ENCODE results near the gene TBATA.
"Not testable (repeated sequence)": the region's sequence is repeated elsewhere in the genome, so short reads cannot be mapped to it uniquely, and the experiment has no call there.

The TBATA gene

DNA sequence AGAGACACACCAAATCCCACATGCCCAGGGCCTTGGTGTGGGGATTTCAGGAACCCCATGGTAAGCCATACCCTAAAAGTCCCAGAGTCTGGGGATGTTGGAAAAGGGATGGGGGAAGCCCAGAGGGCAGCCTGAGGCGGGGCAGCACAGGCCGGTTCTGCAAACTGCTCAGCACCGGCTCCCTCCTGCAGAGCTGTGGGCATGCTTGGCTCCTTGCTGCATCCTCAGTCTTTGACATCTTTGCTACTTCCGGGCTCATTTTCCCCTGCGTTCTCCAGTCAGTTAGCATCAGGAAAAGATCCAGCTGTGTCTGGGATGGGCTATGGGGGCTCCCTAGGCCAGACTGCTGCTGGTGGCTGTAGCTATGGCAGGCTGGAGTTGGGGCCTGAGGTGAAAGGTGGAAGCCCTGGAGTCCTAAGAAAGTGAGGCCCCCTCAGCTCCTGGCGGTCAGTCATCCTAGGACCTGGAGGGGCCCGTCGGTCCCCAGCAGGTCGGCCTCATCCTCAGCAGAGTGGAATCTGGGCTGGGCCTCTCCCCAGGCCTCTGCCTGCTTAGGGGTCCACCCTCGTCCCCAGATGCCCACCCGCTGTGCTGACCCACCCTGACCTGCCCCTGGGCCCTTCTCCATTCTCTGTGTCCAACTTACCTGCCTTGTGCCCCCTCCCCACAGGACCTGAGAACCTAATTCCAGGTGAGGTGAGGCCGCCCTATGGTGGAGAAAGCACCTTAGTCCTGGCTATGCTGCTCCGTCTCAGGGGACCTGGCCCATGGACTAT is 9.3 kb downstream of the TBATA start:
- Histone ChIP-seq H3K9ac (ENCODE audit: low read length) (no peak overlapping the region), H3K36me3 (ENCODE audit: insufficient read depth, low read length) (no peaks in the 10 kb centered on the region), H3K4me1 (ENCODE audit: insufficient read depth, low read length) (no peaks in the 10 kb centered on the region)

DNA sequence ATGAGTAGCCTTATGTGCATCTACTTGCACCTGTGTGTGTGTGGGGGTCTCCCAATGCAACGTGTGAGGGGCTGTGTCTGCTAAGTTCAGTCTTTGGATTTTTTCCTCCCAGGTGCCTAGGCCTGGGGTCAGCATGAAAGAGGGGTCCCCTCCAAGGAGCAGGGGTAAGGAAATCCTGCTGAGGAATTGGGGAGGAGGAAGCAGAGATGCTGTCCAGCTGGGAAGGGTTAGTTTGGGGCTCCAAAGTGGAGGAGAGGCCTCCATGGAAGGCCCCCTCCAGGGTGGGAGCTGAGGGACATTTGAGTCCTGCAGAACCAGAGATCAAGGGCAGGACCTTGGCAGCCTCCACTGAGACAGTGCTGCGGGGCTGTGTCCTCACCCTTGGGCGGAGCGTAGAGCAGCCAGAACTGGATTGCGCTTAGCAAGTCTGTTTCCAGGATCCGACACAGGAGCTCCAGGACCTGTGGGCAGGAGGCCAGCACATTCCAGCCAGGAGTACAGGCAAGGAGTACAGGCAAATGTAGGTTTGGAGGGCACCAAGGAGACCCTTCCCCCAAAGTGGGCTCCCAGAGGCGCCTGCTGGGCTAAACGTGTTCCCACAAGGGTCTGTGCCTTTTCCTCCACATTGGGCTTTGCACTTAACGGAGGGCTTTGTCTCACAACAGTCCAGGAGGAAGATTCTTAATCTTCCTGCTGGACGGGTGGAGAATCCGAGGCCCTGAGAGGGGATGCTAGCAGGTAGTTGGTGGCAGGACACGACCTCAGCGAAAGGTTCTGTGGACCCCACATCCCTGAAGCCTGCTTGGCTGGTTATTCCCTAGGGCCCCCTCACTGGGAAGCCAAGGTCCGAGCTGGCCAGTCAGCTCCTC is 10.1 kb downstream of the TBATA start:
- H3K27ac ChIP-seq (ENCODE audit: low read depth, low read length), result no peak overlapping the region
- no peaks in the 10 kb centered on the region for H3K9me3 ChIP-seq (ENCODE audit: low read length)
- H3K27me3 ChIP-seq (ENCODE audit: control insufficient read depth in 1 of 2, insufficient read depth in 2 of 2, low read length in 2 of 2), result no peaks in the 10 kb centered on the region
- H3K4me1 ChIP-seq (ENCODE audit: insufficient read depth, low read length), result no peaks in the 10 kb centered on the region
- no peak overlapping the region for H3K4me3 ChIP-seq (ENCODE audit: low read depth in 1 of 2, low read length in 2 of 2)
- H3K36me3 ChIP-seq (ENCODE audit: insufficient read depth, low read length), result no peaks in the 10 kb centered on the region
- H3K9ac ChIP-seq (ENCODE audit: low read length), result no peak overlapping the region

More for the DNA sequence above, 9.3 kb downstream of the TBATA start:
- H3K27me3 ChIP-seq (ENCODE audit: control insufficient read depth in 1 of 2, insufficient read depth in 2 of 2, low read length in 2 of 2), result no peaks in the 10 kb centered on the region
- H3K4me3 ChIP-seq (ENCODE audit: low read depth in 1 of 2, low read length in 2 of 2), result no peak overlapping the region
- no peaks in the 10 kb centered on the region for H3K9me3 ChIP-seq (ENCODE audit: low read length)
- no peak overlapping the region for H3K27ac ChIP-seq (ENCODE audit: low read depth, low read length)

DNA sequence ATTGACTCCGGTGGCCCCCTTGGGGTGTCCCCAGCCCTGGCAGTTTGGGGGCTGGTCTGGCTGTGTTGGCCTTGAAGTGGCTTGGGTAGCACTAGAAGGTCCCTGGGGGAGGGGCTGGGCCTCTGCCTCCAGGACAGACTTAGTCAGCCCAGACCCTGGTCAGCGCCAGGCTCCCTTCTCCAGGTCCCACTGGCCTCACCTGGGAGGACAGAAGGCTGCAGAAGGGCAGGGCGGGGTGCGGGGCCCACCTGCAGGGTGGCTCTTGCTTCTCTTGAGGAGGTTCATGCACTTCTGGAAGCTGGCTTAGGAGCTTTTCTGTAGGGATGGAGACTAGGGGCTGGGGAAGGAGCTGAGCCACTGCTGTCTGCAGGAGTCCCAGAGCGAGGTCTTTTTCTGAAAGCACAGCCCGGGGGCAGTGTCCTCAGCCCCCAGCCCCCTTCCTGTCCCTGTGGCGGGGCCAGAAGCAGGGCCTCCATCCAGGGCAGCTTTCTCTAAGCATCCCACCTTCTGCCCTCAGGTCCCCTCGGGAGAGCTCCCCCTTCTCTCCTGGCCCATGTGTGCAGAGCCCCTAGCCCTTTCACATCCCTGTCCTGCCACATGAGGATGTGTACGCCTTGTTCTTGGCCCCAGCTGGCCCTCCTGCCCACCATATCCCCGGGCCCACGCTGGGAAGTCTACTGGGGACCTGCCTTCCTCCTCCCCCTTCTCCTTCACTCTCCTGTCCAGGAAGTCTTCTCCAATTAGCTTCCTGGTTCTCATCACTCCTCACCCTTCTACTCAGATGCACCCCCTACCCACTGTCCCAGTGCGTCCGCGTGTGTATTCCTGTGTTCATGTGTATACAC is 11.0 kb downstream of the TBATA start:
- H3K27me3 ChIP-seq (ENCODE audit: control insufficient read depth in 1 of 2, insufficient read depth in 2 of 2, low read length in 2 of 2), result no peaks in the 10 kb centered on the region
- H3K4me1 ChIP-seq (ENCODE audit: insufficient read depth, low read length), result no peaks in the 10 kb centered on the region
- no peaks in the 10 kb centered on the region for H3K9me3 ChIP-seq (ENCODE audit: low read length)
- H3K4me3 ChIP-seq (ENCODE audit: low read depth in 1 of 2, low read length in 2 of 2), result no peak overlapping the region
- no peak overlapping the region for H3K27ac ChIP-seq (ENCODE audit: low read depth, low read length)
- no peaks in the 10 kb centered on the region for H3K36me3 ChIP-seq (ENCODE audit: insufficient read depth, low read length)
- H3K9ac ChIP-seq (ENCODE audit: low read length), result no peak overlapping the region

DNA sequence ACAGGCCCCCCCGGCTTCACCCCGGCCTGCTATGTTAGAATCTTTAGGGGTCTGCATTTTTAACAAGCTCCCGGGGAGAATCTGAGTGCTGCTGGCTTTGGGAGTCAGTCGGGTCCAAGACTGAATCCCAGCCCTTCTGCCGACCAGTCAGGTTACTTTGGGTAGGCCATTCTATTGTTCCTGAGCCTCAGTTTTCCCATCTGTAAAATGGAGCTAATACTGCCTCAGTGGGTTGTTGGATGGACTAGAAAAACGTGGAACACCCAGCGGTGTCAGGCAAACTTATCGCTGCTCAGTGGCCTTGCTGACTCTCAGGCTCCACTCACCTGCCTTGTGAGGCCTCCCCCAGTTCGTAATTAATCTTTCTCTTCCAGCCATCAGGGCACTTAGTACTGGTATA is 11.7 kb downstream of the TBATA start:
- no peaks in the 10 kb centered on the region for H3K9me3 ChIP-seq (ENCODE audit: low read length)
- no peaks in the 10 kb centered on the region for H3K4me1 ChIP-seq (ENCODE audit: insufficient read depth, low read length)
- no peak overlapping the region for H3K27ac ChIP-seq (ENCODE audit: low read depth, low read length)
- no peak overlapping the region for H3K9ac ChIP-seq (ENCODE audit: low read length)
- H3K36me3 ChIP-seq (ENCODE audit: insufficient read depth, low read length), result no peaks in the 10 kb centered on the region
- no peak overlapping the region for H3K4me3 ChIP-seq (ENCODE audit: low read depth in 1 of 2, low read length in 2 of 2)
- H3K27me3 ChIP-seq (ENCODE audit: control insufficient read depth in 1 of 2, insufficient read depth in 2 of 2, low read length in 2 of 2), result no peaks in the 10 kb centered on the region

DNA sequence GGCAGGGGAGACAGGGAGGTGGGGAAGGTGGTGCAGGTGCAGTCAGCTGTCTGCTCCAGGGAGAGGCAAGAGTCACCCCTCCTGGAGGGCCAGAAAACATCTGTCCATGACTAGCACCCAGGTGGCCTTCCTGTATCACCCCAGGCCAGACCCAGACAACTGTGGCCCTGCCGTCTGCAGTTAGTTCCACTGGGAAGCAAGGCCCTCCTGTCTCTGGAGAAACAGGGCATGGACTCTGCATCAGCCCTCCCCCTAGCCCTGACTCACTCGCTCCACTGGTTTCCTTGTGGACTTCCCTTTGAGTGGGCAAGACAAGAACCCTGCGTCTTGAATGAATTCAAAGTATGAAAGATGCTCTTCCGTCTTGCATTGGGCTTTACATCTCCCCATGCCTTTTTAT is 12.6 kb downstream of the TBATA start:
- no peak overlapping the region for H3K9ac ChIP-seq (ENCODE audit: low read length)
- H3K27me3 ChIP-seq (ENCODE audit: control insufficient read depth in 1 of 2, insufficient read depth in 2 of 2, low read length in 2 of 2), result no peaks in the 10 kb centered on the region
- no peak overlapping the region for H3K4me3 ChIP-seq (ENCODE audit: low read depth in 1 of 2, low read length in 2 of 2)
- no peaks in the 10 kb centered on the region for H3K9me3 ChIP-seq (ENCODE audit: low read length)
- H3K36me3 ChIP-seq (ENCODE audit: insufficient read depth, low read length), result no peaks in the 10 kb centered on the region
- no peak overlapping the region for H3K27ac ChIP-seq (ENCODE audit: low read depth, low read length)
- no peaks in the 10 kb centered on the region for H3K4me1 ChIP-seq (ENCODE audit: insufficient read depth, low read length)

DNA sequence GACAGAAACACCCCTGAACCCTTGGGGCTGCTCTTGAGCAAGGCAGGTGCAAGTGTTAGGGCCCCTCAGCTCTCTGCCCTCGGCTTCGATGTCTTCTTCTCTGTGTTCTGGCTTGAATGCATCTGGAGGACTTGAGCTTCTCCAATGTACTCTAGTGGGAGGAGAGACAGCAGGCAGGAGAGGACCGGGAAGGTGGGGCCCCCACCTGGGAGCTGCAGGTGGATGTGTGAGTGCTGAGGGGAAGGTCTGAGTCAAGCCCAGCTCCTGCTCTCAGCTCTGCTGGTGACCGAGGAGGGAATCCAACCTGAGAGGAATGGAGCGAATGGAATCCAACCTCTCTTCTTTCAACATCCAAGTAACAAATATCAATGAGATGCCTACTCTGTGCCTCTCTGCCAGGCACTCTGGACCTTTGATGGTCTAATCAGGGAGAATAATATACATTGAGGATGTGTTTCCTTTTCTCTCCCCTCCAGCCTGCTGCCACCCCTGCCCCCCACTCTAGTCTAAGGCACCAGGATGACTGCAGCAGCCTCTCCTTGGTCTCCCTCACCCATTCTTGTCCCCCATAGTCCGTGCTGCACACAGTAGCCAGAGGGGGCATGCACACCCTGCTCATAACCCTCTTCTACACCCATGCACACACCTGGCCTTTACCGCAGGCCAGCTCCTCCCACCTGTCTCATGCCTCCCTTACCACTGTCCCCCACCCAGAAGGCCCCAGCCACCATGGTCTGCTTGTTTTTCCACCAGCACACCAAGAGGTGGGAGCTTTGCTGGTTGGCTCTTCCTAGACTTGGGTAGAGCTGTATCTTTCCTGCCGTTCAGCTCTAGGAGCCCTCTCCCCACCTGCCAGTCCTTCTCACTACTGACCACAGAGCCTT is 13.6 kb downstream of the TBATA start:
- Histone ChIP-seq H3K36me3 (ENCODE audit: insufficient read depth, low read length) (no peaks in the 10 kb centered on the region), H3K27ac (ENCODE audit: low read depth, low read length) (no peak overlapping the region), H3K4me1 (ENCODE audit: insufficient read depth, low read length) (no peaks in the 10 kb centered on the region), H3K9me3 (ENCODE audit: low read length) (no peaks in the 10 kb centered on the region), H3K27me3 (ENCODE audit: control insufficient read depth in 1 of 2, insufficient read depth in 2 of 2, low read length in 2 of 2) (no peaks in the 10 kb centered on the region), H3K9ac (ENCODE audit: low read length) (no peak overlapping the region), H3K4me3 (ENCODE audit: low read depth in 1 of 2, low read length in 2 of 2) (no peak overlapping the region)

DNA sequence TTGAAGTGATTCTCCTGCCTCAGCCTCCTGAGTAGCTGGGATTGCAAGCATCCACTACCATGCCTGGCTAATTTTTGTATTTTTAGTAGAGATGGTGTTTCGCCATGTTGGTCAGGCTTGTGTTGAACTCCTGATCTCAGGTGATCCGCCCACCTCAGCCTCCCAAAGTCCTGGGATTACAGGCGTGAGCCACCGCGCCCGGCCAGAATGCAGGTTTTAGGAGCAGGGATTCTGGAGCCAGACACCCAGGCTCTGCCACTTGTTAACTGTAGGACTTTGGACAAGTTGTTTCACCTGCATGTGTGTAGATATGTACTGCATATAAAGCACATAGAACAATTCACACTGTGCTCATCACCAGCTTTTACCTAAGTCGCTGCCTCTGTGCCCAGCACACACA is 14.7 kb downstream of the TBATA start:
- H3K4me1 ChIP-seq (ENCODE audit: insufficient read depth, low read length); H3K9me3 ChIP-seq (ENCODE audit: low read length); H3K27me3 ChIP-seq (ENCODE audit: control insufficient read depth in 1 of 2, insufficient read depth in 2 of 2, low read length in 2 of 2); H3K27ac ChIP-seq (ENCODE audit: low read depth, low read length); H3K9ac ChIP-seq (ENCODE audit: low read length); H3K4me3 ChIP-seq (ENCODE audit: low read depth in 1 of 2, low read length in 2 of 2); H3K36me3 ChIP-seq (ENCODE audit: insufficient read depth, low read length): not testable (repeated sequence)

DNA sequence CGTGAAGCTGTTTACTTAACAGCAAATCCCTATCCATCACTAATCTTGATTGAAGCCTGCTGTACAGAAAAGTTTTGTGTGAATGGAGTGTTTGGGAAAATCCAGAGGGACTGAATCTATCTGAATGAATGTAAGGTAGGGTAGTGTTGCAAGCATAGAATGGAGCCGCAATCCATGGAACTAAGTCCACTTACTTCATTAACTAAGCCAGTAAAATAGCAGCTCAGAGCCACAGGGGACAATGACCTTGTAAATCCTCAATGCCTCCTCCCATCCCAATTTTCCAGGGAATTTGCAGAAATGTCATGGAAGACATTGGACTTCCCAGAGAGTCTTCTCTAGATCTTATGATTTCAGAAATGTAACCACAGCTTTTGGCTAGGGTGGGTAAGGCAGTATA is 15.2 kb downstream of the TBATA start:
- Histone ChIP-seq H3K4me1 (ENCODE audit: insufficient read depth, low read length) (no peaks in the 10 kb centered on the region), H3K4me3 (ENCODE audit: low read depth in 1 of 2, low read length in 2 of 2) (no peak overlapping the region), H3K27me3 (ENCODE audit: control insufficient read depth in 1 of 2, insufficient read depth in 2 of 2, low read length in 2 of 2) (no peaks in the 10 kb centered on the region), H3K36me3 (ENCODE audit: insufficient read depth, low read length) (no peaks in the 10 kb centered on the region), H3K9ac (ENCODE audit: low read length) (no peak overlapping the region), H3K9me3 (ENCODE audit: low read length) (no peaks in the 10 kb centered on the region), H3K27ac (ENCODE audit: low read depth, low read length) (no peak overlapping the region)

DNA sequence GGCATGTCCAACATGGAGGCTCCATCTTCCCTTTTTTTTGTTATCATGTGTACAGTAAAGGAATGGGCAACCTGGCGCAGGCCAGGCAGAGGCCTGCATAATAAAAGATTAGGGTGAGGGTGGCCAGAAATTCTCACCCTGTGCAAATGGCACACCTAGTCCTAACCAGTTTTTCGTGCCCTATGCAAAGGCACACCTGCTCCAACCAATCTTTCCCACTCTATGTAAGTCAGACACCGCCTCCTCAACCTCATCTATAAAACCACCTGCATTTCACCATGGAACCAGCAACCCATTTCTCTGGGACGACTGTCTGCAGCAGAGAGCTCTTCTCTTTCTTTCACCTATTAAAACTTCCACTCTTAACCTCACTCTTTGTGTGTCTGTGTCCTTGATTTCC is 16.1 kb downstream of the TBATA start:
- Histone ChIP-seq H3K36me3 (ENCODE audit: insufficient read depth, low read length) (no peaks in the 10 kb centered on the region), H3K9ac (ENCODE audit: low read length) (no peak overlapping the region)

DNA sequence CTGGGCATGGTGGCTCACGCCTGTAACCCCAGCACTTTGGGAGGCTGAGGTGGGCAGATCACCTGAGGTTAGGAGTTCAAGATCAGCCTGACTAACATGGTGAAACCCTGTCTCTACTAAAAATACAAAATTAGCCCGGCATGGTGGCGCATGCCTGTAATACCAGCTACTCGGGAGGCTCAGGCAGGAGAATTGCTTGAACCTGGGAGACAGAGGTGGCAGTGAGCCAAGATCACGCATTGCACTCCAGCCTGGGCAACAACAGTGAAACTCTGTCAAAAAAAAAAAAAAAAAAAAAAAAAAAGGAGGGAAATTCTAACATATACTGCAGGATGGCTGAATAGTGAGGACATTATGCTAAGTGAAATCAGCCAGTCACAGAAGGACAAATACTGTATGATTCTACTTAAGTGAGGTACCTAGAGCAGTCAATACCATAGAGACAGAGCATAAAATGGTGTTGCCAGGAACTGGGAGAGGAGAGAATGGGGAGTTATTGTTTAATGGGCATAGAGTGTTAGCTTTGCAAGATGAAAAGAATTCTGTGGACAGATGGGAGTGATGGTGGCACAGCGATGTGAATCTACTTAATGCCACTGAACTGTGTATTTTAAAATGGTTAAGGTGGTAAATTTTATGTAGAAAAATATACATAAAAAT is 17.0 kb downstream of the TBATA start:
- H3K27me3 ChIP-seq (ENCODE audit: control insufficient read depth in 1 of 2, insufficient read depth in 2 of 2, low read length in 2 of 2); H3K4me3 ChIP-seq (ENCODE audit: low read depth in 1 of 2, low read length in 2 of 2); H3K27ac ChIP-seq (ENCODE audit: low read depth, low read length): not testable (repeated sequence)

More for the DNA sequence above, 16.1 kb downstream of the TBATA start:
- H3K27ac ChIP-seq (ENCODE audit: low read depth, low read length), result no peak overlapping the region
- H3K27me3 ChIP-seq (ENCODE audit: control insufficient read depth in 1 of 2, insufficient read depth in 2 of 2, low read length in 2 of 2), result no peaks in the 10 kb centered on the region
- no peaks in the 10 kb centered on the region for H3K9me3 ChIP-seq (ENCODE audit: low read length)
- H3K4me3 ChIP-seq (ENCODE audit: low read depth in 1 of 2, low read length in 2 of 2), result no peak overlapping the region
- H3K4me1 ChIP-seq (ENCODE audit: insufficient read depth, low read length), result no peaks in the 10 kb centered on the region

More for the DNA sequence above, 17.0 kb downstream of the TBATA start:
- not testable (repeated sequence) for H3K36me3 ChIP-seq (ENCODE audit: insufficient read depth, low read length); H3K9ac ChIP-seq (ENCODE audit: low read length); H3K9me3 ChIP-seq (ENCODE audit: low read length); H3K4me1 ChIP-seq (ENCODE audit: insufficient read depth, low read length)
